SU-DHL-6 (cell line): Measurements from ENCODE around the gene ZFP1.

Experiments used
- H2AFZ ChIP-seq: fragments of 200-600 bp; sonication (generic); 2 replicates; pipeline ENCODE4 v1.6.1; 2014; ENCODE audit warnings: low read depth, mild to moderate bottlenecking, moderate library complexity, mixed read lengths, antibody characterized with exemption, low read length; ENCODE audit not compliant: severe bottlenecking
- H3F3A ChIP-seq: fragments of 200-600 bp; shearing (Covaris generic); 2 replicates; pipeline ENCODE4 v1.6.0; 2016; ENCODE audit warnings: antibody characterized with exemption, mild to moderate bottlenecking; ENCODE audit not compliant: insufficient read depth
- H3K27ac ChIP-seq: fragments of 200-600 bp; sonication (generic); 2 replicates; pipeline ENCODE4 v1.5.1; 2016; ENCODE audit warnings: low read depth, mild to moderate bottlenecking, low read length, moderate library complexity, mixed read lengths
- H3K27me3 ChIP-seq: fragments of 200-600 bp; sonication (generic), shearing (Covaris generic); 2 replicates; pipeline ENCODE4 v1.6.0; 2014; ENCODE audit warnings: mild to moderate bottlenecking, low read length
- H3K36me3 ChIP-seq: fragments of 200-600 bp; sonication (generic); 2 replicates; pipeline ENCODE4 v1.6.1; 2014; ENCODE audit warnings: mild to moderate bottlenecking, low read length, mixed read lengths
- H3K4me2 ChIP-seq: fragments of 300-600, 200-600 bp; shearing (Covaris generic), sonication (generic); 2 replicates; pipeline ENCODE4 v1.6.0; 2014; ENCODE audit warnings: low read length, low read depth, mild to moderate bottlenecking; ENCODE audit not compliant: poor library complexity, severe bottlenecking
- H3K4me3 ChIP-seq: fragments of 200-600 bp; sonication (generic); 2 replicates; pipeline ENCODE4 v1.5.1; 2014; ENCODE audit warnings: antibody characterized with exemption, low read length, mild to moderate bottlenecking, mixed read lengths; ENCODE audit not compliant: insufficient read depth, poor library complexity, severe bottlenecking
- H3K79me2 ChIP-seq: fragments of 200-600 bp; sonication (generic); 2 replicates; pipeline ENCODE4 v1.6.1; 2014; ENCODE audit warnings: mild to moderate bottlenecking, low read length, moderate library complexity; ENCODE audit not compliant: insufficient read depth
- H3K9ac ChIP-seq: fragments of 200-600 bp; sonication (generic); 2 replicates; pipeline ENCODE4 v1.7.0; 2014; ENCODE audit warnings: mild to moderate bottlenecking, low read length
- H3K9me2 ChIP-seq: fragments of 200-600 bp; sonication (generic); replicated peaks from 2 replicates; pipeline ENCODE4 v1.6.1; 2014; ENCODE audit warnings: low read length; ENCODE audit not compliant: insufficient read depth
- H3K9me3 ChIP-seq: fragments of 200-600 bp; sonication (generic); 2 replicates; pipeline ENCODE4 v1.6.1; 2014; ENCODE audit warnings: low read length, mixed read lengths; ENCODE audit not compliant: insufficient read depth
- H4K20me1 ChIP-seq: fragments of 200-600 bp; sonication (generic); 2 replicates; pipeline ENCODE4 v1.6.1; 2014; ENCODE audit warnings: low read depth, mild to moderate bottlenecking, antibody characterized with exemption, low read length, moderate library complexity, mixed read lengths
- EZH2phosphoT487 ChIP-seq: fragments of 200-600 bp; sonication (generic), shearing (Covaris generic); conservative IDR thresholded peaks from 2 replicates; pipeline ENCODE4 v1.6.1; 2018; ENCODE audit warnings: mild to moderate bottlenecking, antibody characterized with exemption, low read length, moderate library complexity, mixed read lengths
- TF ChIP-seq, protein P1 (sequence below): fragments of 200-600 bp; sonication (generic); IDR thresholded peaks from one replicate; pipeline ENCODE4 v1.5.1; 2017; ENCODE audit warnings: antibody characterized with exemption, mild to moderate bottlenecking, low read length, moderate library complexity; ENCODE audit not compliant: insufficient read depth, poor library complexity, severe bottlenecking

Gene ZFP1

GRCh38 chr16:75138636-75139035 lies 9.7 kb upstream of the ZFP1 start:
- Histone ChIP-seq H3K36me3 (no peaks in the 10 kb centered on the region), H3K4me3 (no peak overlapping the region), H2AFZ (no peak overlapping the region), H3K9me2 (no peaks in the 10 kb centered on the region), H3K27me3 (no peaks in the 10 kb centered on the region), H3K4me2 (no peak overlapping the region), H3K9me3 (no peaks in the 10 kb centered on the region), H3K9ac (no peak overlapping the region), H4K20me1 (no peaks in the 10 kb centered on the region), H3K27ac (no peak overlapping the region), H3K79me2 (no peaks in the 10 kb centered on the region), H3F3A (no peaks in the 10 kb centered on the region)
- TF ChIP-seq, protein P1, sequence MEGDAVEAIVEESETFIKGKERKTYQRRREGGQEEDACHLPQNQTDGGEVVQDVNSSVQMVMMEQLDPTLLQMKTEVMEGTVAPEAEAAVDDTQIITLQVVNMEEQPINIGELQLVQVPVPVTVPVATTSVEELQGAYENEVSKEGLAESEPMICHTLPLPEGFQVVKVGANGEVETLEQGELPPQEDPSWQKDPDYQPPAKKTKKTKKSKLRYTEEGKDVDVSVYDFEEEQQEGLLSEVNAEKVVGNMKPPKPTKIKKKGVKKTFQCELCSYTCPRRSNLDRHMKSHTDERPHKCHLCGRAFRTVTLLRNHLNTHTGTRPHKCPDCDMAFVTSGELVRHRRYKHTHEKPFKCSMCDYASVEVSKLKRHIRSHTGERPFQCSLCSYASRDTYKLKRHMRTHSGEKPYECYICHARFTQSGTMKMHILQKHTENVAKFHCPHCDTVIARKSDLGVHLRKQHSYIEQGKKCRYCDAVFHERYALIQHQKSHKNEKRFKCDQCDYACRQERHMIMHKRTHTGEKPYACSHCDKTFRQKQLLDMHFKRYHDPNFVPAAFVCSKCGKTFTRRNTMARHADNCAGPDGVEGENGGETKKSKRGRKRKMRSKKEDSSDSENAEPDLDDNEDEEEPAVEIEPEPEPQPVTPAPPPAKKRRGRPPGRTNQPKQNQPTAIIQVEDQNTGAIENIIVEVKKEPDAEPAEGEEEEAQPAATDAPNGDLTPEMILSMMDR, result no peak
- no peak for TF ChIP-seq EZH2phosphoT487

DNA sequence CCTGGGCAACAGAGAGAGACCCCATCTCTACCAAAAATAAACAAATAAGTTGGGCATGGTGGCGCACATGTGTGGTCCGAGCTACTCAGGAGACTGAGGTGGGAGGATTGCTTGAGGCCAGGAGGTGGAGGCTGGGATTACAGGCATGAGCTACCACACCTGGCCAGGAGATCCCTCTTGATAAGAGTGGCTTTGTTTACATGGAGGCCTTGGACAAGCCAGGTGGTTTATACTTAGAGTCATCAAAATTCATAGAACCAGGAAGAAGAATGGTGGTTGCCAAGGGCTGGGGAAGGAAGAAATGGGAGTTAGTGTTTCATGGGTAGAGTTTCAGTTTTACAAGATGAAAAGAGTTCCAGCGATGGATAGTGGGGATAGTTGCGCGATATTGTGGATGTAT lies 8.8 kb upstream of the ZFP1 start:
- Histone ChIP-seq H4K20me1 (no peaks in the 10 kb centered on the region), H2AFZ (no peak overlapping the region), H3K36me3 (no peaks in the 10 kb centered on the region), H3K9ac (no peak overlapping the region), H3K27me3 (no peaks in the 10 kb centered on the region), H3K79me2 (no peaks in the 10 kb centered on the region), H3K4me3 (no peak overlapping the region), H3K27ac (no peak overlapping the region), H3F3A (no peaks in the 10 kb centered on the region), H3K9me3 (no peaks in the 10 kb centered on the region), H3K4me2 (no peak overlapping the region), H3K9me2 (no peaks in the 10 kb centered on the region)
- TF ChIP-seq EZH2phosphoT487, result no peak
- TF ChIP-seq, protein P1, result no peak

- no peak overlapping the region for H3K4me2 ChIP-seq
- H3K27me3 ChIP-seq, result no peaks in the 10 kb centered on the region
- H3K4me3 ChIP-seq, result no peak overlapping the region
- no peaks in the 10 kb centered on the region for H3K9me3 ChIP-seq
- H3K9me2 ChIP-seq, result no peaks in the 10 kb centered on the region
- H3K27ac ChIP-seq, result no peak overlapping the region
- no peak for TF ChIP-seq EZH2phosphoT487
- TF ChIP-seq, protein P1, result no peak
- H3K36me3 ChIP-seq, result no peaks in the 10 kb centered on the region
- H3K9ac ChIP-seq, result no peak overlapping the region
- H3K79me2 ChIP-seq, result peaks cover 1% of the 10 kb centered on the region
- H4K20me1 ChIP-seq, result no peaks in the 10 kb centered on the region
- H2AFZ ChIP-seq, result no peak overlapping the region
- H3F3A ChIP-seq, result no peaks in the 10 kb centered on the region
These were observed 4.4 kb upstream of the ZFP1 start for GRCh38 chr16:75143941-75144340.
